ENCODE data around the gene RTP5.

DNA sequence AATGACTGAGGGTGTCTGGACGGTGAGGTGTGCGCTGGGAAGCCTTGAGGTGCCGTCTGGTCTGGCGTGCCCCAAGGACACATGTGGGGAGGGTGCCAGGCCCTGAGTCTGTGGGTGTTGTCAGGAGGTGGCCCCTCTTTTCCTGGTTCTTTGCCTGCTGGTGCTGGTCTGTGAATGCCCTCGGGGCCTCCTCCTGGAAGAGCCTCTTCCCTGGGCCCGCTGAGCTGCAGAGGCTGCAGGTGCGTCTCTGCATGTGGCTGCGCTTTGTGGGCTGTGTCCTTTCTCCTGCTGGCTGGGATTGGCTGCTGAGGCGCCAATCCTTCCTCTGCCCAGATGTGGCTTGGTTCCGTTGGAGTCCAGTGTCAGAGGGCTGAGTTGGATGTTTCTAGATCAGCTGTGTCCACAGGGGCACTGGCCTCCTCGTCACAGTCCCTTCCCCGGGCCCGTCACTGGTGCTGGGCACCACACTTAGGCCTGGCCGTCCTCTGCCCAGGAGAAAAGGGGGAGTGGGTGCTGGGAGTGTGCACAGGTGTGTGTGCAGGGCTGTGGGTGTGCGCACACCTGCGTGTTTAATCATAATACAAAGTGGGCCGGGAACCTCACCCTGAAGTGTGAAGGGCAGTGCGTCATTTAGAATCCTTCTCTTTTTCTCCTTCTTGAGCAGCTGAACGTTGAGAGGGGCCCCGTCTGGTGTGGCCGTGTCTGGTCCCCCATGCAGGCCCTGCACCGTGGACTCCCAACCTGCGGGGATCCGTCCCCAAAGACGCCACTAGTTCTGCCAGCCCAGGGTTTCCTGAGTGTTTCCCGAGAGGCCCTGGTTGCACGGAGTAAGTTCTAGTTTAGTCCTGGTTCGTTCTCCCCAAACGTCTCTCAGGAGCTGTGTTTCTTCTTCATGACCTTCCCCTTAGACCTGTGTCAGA, 35.5 kb downstream of the RTP5 start:
- TF ChIP-seq, protein P1, sequence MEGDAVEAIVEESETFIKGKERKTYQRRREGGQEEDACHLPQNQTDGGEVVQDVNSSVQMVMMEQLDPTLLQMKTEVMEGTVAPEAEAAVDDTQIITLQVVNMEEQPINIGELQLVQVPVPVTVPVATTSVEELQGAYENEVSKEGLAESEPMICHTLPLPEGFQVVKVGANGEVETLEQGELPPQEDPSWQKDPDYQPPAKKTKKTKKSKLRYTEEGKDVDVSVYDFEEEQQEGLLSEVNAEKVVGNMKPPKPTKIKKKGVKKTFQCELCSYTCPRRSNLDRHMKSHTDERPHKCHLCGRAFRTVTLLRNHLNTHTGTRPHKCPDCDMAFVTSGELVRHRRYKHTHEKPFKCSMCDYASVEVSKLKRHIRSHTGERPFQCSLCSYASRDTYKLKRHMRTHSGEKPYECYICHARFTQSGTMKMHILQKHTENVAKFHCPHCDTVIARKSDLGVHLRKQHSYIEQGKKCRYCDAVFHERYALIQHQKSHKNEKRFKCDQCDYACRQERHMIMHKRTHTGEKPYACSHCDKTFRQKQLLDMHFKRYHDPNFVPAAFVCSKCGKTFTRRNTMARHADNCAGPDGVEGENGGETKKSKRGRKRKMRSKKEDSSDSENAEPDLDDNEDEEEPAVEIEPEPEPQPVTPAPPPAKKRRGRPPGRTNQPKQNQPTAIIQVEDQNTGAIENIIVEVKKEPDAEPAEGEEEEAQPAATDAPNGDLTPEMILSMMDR (IDR thresholded peaks at IDR 0.05), result no peak
- no peak for TF ChIP-seq EZH2 (IDR thresholded peaks at IDR 0.05; ENCODE audit: borderline replicate concordance, insufficient read depth, low read depth, low read length, poor library complexity, severe bottlenecking)

Data from B cell (primary cell).